Activated CD8-positive, alpha-beta memory T cell treated with anti-CD3 and anti-CD28 coated beads, Interleukin-2, amount 50 U/mL, for 24 hours (primary cell): Measurements from ENCODE around the gene AMACR.

Experiments
- DNase-seq: peaks from one replicate; pipeline ENCODE4 v3.0.0-alpha.2; 2020; ENCODE audit errors: extremely low read depth

The AMACR gene

GRCh38 chr5:34007201-34007620 lies 639 bp downstream of the AMACR start:
- no peak for DNase-seq

GRCh38 chr5:34005681-34006080 lies 2.2 kb downstream of the AMACR start:
- DNase-seq, result no peak

GRCh38 chr5:34005211-34005610 lies 2.6 kb downstream of the AMACR start:
- DNase-seq, result no peak

- no peak for DNase-seq
These were observed 3.9 kb downstream of the AMACR start for GRCh38 chr5:34003941-34004340.

GRCh38 chr5:34002629-34003328 lies 5.1 kb downstream of the AMACR start:
- DNase-seq, result no peak

GRCh38 chr5:34001241-34001841 lies 6.5 kb downstream of the AMACR start:
- DNase-seq, result no peak

- no peak for DNase-seq
These were observed 7.9 kb downstream of the AMACR start for GRCh38 chr5:33999978-34000377.

- DNase-seq, result no peak
These were observed 10.4 kb downstream of the AMACR start for GRCh38 chr5:33997331-33997983.

- DNase-seq, result no peak
These were observed 12.0 kb downstream of the AMACR start for GRCh38 chr5:33995865-33996264.

GRCh38 chr5:33994845-33995244 lies 13.0 kb downstream of the AMACR start:
- no peak for DNase-seq

GRCh38 chr5:33992864-33993263 lies 15.0 kb downstream of the AMACR start:
- no peak for DNase-seq

GRCh38 chr5:33985447-33985846 lies 22.4 kb downstream of the AMACR start:
- no peak for DNase-seq

- no peak for DNase-seq
These were observed 23.2 kb downstream of the AMACR start, which contains the start of gene SLC45A2 for GRCh38 chr5:33984671-33985124. TSS of gene SLC45A2 (minus strand) at chr5:33984693. CDS start at chr5:33984583, 110 bp downstream.

GRCh38 chr5:33984178-33984577 lies 23.7 kb downstream of the AMACR start:
- no peak for DNase-seq

- no peak for DNase-seq
These were observed 26.3 kb downstream of the AMACR start for GRCh38 chr5:33981408-33982162.

GRCh38 chr5:33980030-33980429 lies 27.8 kb downstream of the AMACR start:
- no peak for DNase-seq

GRCh38 chr5:33978306-33978705 lies 29.5 kb downstream of the AMACR start:
- no peak for DNase-seq

- DNase-seq, result no peak
These were observed 31.5 kb downstream of the AMACR start for GRCh38 chr5:33976307-33976706.

- DNase-seq, result no peak
These were observed 32.0 kb downstream of the AMACR start for GRCh38 chr5:33975852-33976251.

GRCh38 chr5:33973271-33973670 lies 34.6 kb downstream of the AMACR start:
- DNase-seq, result no peak

- no peak for DNase-seq
These were observed 38.0 kb downstream of the AMACR start for GRCh38 chr5:33969572-33970452.
